CD14-positive monocyte (primary cell): Measurements from ENCODE around the gene CDH23. TPM values are rescaled to one million over a fixed set of nuclear protein-coding genes. Genes with fewer than 3 reads are reported as not detected.

ENCODE experiments used
- DNase-seq, 3 donors: peaks; one replicate each; pipeline ENCODE4 v3.0.0-alpha.2; 2011 to 2022
- H2AFZ ChIP-seq: 2 replicates; pipeline ENCODE4 v1.6.0; 2012; ENCODE audit warnings: mild to moderate bottlenecking, low read depth, low read length, inconsistent platforms; ENCODE audit not compliant: insufficient read depth, poor library complexity, severe bottlenecking
- H3K27ac ChIP-seq, 2 donors: 1 replicate in 1 of 2; 2 replicates in 1 of 2; pipeline ENCODE4 v1.5.1; 2012 to 2013; ENCODE audit warnings: low read length in 2 of 2, control low read depth in 1 of 2, inconsistent platforms in 1 of 2, low read depth in 1 of 2, mild to moderate bottlenecking in 1 of 2
- H3K27me3 ChIP-seq, 2 donors: one replicate each; pipeline versions ENCODE4 v1.6.0 to v1.6.1; 2011 to 2013; ENCODE audit warnings: low read length in 2 of 2; ENCODE audit not compliant: control insufficient read depth in 2 of 2, insufficient read depth in 2 of 2
- H3K36me3 ChIP-seq, 2 donors: replicated peaks in 1 of 2; 1 replicate in 1 of 2; 2 replicates in 1 of 2; pipeline versions ENCODE4 v1.5.1 to v1.6.1; 2012 to 2013; ENCODE audit warnings: low read length in 2 of 2, control low read depth in 1 of 2, inconsistent platforms in 1 of 2, mild to moderate bottlenecking in 1 of 2; ENCODE audit not compliant: insufficient read depth in 2 of 2, control insufficient read depth in 1 of 2
- H3K4me1 ChIP-seq, 2 donors: 1 replicate in 1 of 2; 2 replicates in 1 of 2; pipeline versions ENCODE4 v1.5.1 to v1.6.1; 2012 to 2013; ENCODE audit warnings: low read length in 2 of 2, control low read depth in 1 of 2, inconsistent platforms in 1 of 2, mild to moderate bottlenecking in 1 of 2, moderate library complexity in 1 of 2; ENCODE audit not compliant: insufficient read depth in 2 of 2, control insufficient read depth in 1 of 2
- H3K4me2 ChIP-seq: replicated peaks from 2 replicates; pipeline ENCODE3; 2012; ENCODE audit warnings: low read length, moderate library complexity, mild to moderate bottlenecking; ENCODE audit not compliant: poor library complexity, severe bottlenecking; ENCODE audit errors: extremely low read depth
- H3K4me3 ChIP-seq, 3 experiments: fragments of 200-600 bp in 1 of 3; sonication (generic) in 1 of 3; replicated peaks in 1 of 3; 1 replicate in 2 of 3; 2 replicates in 1 of 3; pipeline ENCODE4 v1.5.1; 2011 to 2013; ENCODE audit warnings: low read length in 3 of 3, mild to moderate bottlenecking in 3 of 3, control low read depth in 2 of 3, low read depth in 2 of 3, inconsistent platforms in 1 of 3, moderate library complexity in 1 of 3
- H3K79me2 ChIP-seq: 2 replicates; pipeline ENCODE4 v1.6.0; 2012; ENCODE audit warnings: mild to moderate bottlenecking, control low read depth, inconsistent platforms, low read length, moderate library complexity; ENCODE audit not compliant: insufficient read depth
- H3K9ac ChIP-seq: 2 replicates; pipeline ENCODE4 v1.6.0; 2017; ENCODE audit warnings: low read length, mild to moderate bottlenecking; ENCODE audit not compliant: insufficient read depth, poor library complexity, severe bottlenecking
- H3K9me3 ChIP-seq, 2 donors: replicated peaks in 1 of 2; 1 replicate in 1 of 2; 2 replicates in 1 of 2; pipeline versions ENCODE4 v1.5.1 to v1.6.1; 2012 to 2013; ENCODE audit warnings: low read length in 2 of 2, control low read depth in 1 of 2; ENCODE audit not compliant: control insufficient read depth in 1 of 2, insufficient read depth in 1 of 2
- H4K20me1 ChIP-seq: 2 replicates; pipeline ENCODE4 v1.6.0; 2012; ENCODE audit warnings: mild to moderate bottlenecking, low read length, control low read depth, moderate library complexity; ENCODE audit not compliant: insufficient read depth
- H3K27ac Mint-ChIP-seq, 7 donors: one replicate each; pipeline ENCODE4 v1.8.0; 2020; ENCODE audit warnings: mild to moderate bottlenecking in 7 of 7, mixed read lengths in 7 of 7, moderate library complexity in 6 of 7, inconsistent platforms in 2 of 7
- H3K27me3 Mint-ChIP-seq, 3 donors: one replicate each; pipeline ENCODE4 v1.8.0; 2021 to 2022; ENCODE audit warnings: low read depth in 3 of 3, mild to moderate bottlenecking in 3 of 3, mixed read lengths in 3 of 3, moderate library complexity in 3 of 3, inconsistent platforms in 1 of 3
- H3K36me3 Mint-ChIP-seq, 2 donors: one replicate each; pipeline ENCODE4 v1.8.0; 2020; ENCODE audit warnings: mixed read lengths in 2 of 2, inconsistent platforms in 1 of 2, mild to moderate bottlenecking in 1 of 2
- H3K4me1 Mint-ChIP-seq: one replicate; pipeline ENCODE4 v1.8.0; 2020; ENCODE audit warnings: mild to moderate bottlenecking, mixed read lengths
- H3K4me3 Mint-ChIP-seq, 2 donors: one replicate each; pipeline ENCODE4 v1.8.0; 2020; ENCODE audit warnings: mild to moderate bottlenecking in 2 of 2, mixed read lengths in 2 of 2, moderate library complexity in 1 of 2
- H3K9me3 Mint-ChIP-seq, 7 donors: one replicate each; pipeline ENCODE4 v1.8.0; 2020 to 2022; ENCODE audit warnings: mixed read lengths in 7 of 7, mild to moderate bottlenecking in 6 of 7, moderate library complexity in 6 of 7, inconsistent platforms in 2 of 7
- WGBS: methylation state at CpG from one replicate; pipeline ENCODE4 v1.1.5; 2013; ENCODE audit warnings: missing lambda C conversion rate; ENCODE audit not compliant: insufficient coverage; 5-methylcytosine and 5-hydroxymethylcytosine counted together
- intact Hi-C, 2 donors: fragments of 100-400 bp; cut with micrococcal nuclease; formaldehyde crosslinking; loops; one replicate each; pipeline versions ENCODE4 v1.15.0 to v1.15.1; 2023
- polyA plus RNA-seq, 3 donors: library from polyadenylated mRNA; depleted of rRNA in 1 of 3; unstranded in 2 of 3; stranded (reverse) in 1 of 3; fragments of 300-500 nt in 2 of 3; fragments of >200 nt in 1 of 3; fragmentation: Illumina TruSeq in 2 of 3; gene quantifications; 1 replicate in 2 of 3; 2 replicates in 1 of 3; pipeline ENCODE4 v1.2.3, GENCODE V29; 2012 to 2021
- TF ChIP-seq, protein P1 (sequence below): fragments of 200-600 bp; IDR thresholded peaks from one replicate; pipeline ENCODE4 v1.8.0; 2022; ENCODE audit warnings: antibody characterized with exemption, mild to moderate bottlenecking

CDH23 gene
- polyA plus RNA-seq, 3 donors = 8.2 to 36.2 (median 10.5) TPM

DNA sequence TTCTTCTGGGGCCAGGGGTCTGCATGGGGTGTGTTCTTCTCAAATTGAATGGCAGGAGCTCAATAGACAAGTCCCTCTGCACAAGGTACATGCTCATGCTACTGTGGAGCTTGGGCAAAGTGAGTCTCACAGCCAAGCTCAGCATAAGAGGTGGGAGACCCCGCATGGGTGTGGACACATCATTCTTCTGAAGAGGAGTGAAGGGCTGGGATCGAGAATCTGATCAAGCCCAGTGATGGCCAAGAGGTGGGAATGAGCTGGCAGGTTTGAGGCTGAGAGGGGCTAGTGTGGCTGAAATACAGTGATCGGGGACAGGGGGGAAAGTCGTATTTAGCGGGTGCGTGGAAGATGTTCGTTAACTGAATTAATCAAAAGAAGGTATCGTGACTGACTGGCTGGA is 32.6 kb downstream of the CDH23 start:
- no peaks in the 10 kb centered on the region for H3K4me1 ChIP-seq
- no peaks in the 10 kb centered on the region for H3K9me3 ChIP-seq
- peaks cover 1 to 15% (median 7%) of the 10 kb centered on the region in 3 donors for H3K27me3 Mint-ChIP-seq
- H3K27ac ChIP-seq = no peak overlapping the region
- H3K4me3 ChIP-seq = no peak overlapping the region
- H3K4me1 Mint-ChIP-seq = no peaks in the 10 kb centered on the region
- H3K4me3 Mint-ChIP-seq = no peak overlapping the region
- no peaks in the 10 kb centered on the region for H4K20me1 ChIP-seq
- intact Hi-C loops = no loop called here
- no peak overlapping the region for H2AFZ ChIP-seq
- no peaks in the 10 kb centered on the region for H3K27me3 ChIP-seq
- H3K27ac Mint-ChIP-seq = no peak overlapping the region
- H3K9me3 Mint-ChIP-seq = no peaks in the 10 kb centered on the region
- no peak overlapping the region for H3K9ac ChIP-seq
- 91% methylated on average over 8 of the region's 8 CpGs for WGBS
- H3K4me2 ChIP-seq = no peak overlapping the region
- no peaks in the 10 kb centered on the region for H3K79me2 ChIP-seq
- TF ChIP-seq, protein P1, sequence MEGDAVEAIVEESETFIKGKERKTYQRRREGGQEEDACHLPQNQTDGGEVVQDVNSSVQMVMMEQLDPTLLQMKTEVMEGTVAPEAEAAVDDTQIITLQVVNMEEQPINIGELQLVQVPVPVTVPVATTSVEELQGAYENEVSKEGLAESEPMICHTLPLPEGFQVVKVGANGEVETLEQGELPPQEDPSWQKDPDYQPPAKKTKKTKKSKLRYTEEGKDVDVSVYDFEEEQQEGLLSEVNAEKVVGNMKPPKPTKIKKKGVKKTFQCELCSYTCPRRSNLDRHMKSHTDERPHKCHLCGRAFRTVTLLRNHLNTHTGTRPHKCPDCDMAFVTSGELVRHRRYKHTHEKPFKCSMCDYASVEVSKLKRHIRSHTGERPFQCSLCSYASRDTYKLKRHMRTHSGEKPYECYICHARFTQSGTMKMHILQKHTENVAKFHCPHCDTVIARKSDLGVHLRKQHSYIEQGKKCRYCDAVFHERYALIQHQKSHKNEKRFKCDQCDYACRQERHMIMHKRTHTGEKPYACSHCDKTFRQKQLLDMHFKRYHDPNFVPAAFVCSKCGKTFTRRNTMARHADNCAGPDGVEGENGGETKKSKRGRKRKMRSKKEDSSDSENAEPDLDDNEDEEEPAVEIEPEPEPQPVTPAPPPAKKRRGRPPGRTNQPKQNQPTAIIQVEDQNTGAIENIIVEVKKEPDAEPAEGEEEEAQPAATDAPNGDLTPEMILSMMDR = no peak
- no peaks in the 10 kb centered on the region for H3K36me3 ChIP-seq
- DNase-seq = no peak
- no peaks in the 10 kb centered on the region for H3K36me3 Mint-ChIP-seq

DNA sequence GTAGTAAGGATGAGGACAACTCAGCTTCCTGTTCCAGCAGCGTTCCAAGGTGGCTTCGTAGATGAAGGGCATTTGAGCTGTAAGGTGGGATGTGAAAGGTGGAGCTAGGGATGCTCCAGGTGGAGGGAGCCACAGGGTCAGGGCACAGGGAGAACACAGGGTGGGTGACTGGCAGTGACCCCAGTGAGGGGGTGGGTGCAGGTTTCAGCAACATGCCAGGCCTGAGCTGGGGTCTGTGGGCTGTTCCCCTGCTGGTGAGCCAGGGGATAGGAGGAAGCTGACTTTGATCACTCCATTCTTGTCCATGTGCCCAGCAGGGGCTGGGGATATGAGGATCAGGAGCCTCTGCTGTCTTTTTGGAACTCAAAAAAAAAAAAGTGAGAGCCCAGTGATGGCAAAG is 33.2 kb downstream of the CDH23 start:
- TF ChIP-seq, protein P1 = peak; percentile 50
- Mint-ChIP-seq H3K4me3 (no peak overlapping the region), H3K27me3 (peaks cover 1 to 15% (median 6%) of the 10 kb centered on the region in 3 donors), H3K36me3 (no peaks in the 10 kb centered on the region), H3K27ac (no peak overlapping the region), H3K9me3 (no peaks in the 10 kb centered on the region), H3K4me1 (no peaks in the 10 kb centered on the region)
- H2AFZ ChIP-seq = no peak overlapping the region
- no peaks in the 10 kb centered on the region for H3K27me3 ChIP-seq
- H3K27ac ChIP-seq = no peak overlapping the region
- intact Hi-C loops = no loop called here
- H4K20me1 ChIP-seq = no peaks in the 10 kb centered on the region
- H3K79me2 ChIP-seq = no peaks in the 10 kb centered on the region
- no peak overlapping the region for H3K4me2 ChIP-seq
- no peak for DNase-seq
- no peaks in the 10 kb centered on the region for H3K9me3 ChIP-seq
- H3K4me1 ChIP-seq = no peaks in the 10 kb centered on the region
- H3K4me3 ChIP-seq = no peak overlapping the region
- H3K36me3 ChIP-seq = no peaks in the 10 kb centered on the region
- H3K9ac ChIP-seq = no peak overlapping the region
- 96% methylated on average over 2 of the region's 2 CpGs for WGBS
